GM21825 (cell line): ENCODE results near the gene CTU2.
A peak's percentile ranks its signal among the peaks of the same experiment; 100 is the strongest.

Experiments
- ATAC-seq: cut with Tn5 transposase; IDR thresholded peaks from one replicate; pipeline ENCODE4 v1.9.1; 2021; ENCODE audit warnings: mild to moderate bottlenecking, moderate library complexity; ENCODE audit not compliant: unreplicated experiment

The CTU2 gene

GRCh38 chr16:88695753-88696152, 10.6 kb upstream of the CTU2 start:
- no peak for ATAC-seq

GRCh38 chr16:88696441-88696840, 9.9 kb upstream of the CTU2 start:
- ATAC-seq, result no peak

GRCh38 chr16:88697116-88697830, 9.0 kb upstream of the CTU2 start:
- no peak for ATAC-seq

GRCh38 chr16:88697831-88698615, 8.3 kb upstream of the CTU2 start:
- no peak for ATAC-seq

GRCh38 chr16:88698646-88699045, 7.7 kb upstream of the CTU2 start:
- no peak for ATAC-seq

- no peak for ATAC-seq
Observed at GRCh38 chr16:88699180-88699579, 7.1 kb upstream of the CTU2 start.

- ATAC-seq, result no peak
Observed at GRCh38 chr16:88700322-88700635, 6.0 kb upstream of the CTU2 start.

GRCh38 chr16:88700636-88701482, 5.4 kb upstream of the CTU2 start:
- peak; percentile 50 for ATAC-seq

- no peak for ATAC-seq
Observed at GRCh38 chr16:88701581-88702370, 4.5 kb upstream of the CTU2 start.

- no peak for ATAC-seq
Observed at GRCh38 chr16:88702371-88703210, 3.7 kb upstream of the CTU2 start.

GRCh38 chr16:88703486-88704309, 2.6 kb upstream of the CTU2 start:
- no peak for ATAC-seq

- no peak for ATAC-seq
Observed at GRCh38 chr16:88705076-88705684, 1.1 kb upstream of the CTU2 start.

GRCh38 chr16:88705801-88706228, 488 bp upstream of the CTU2 start:
- ATAC-seq, result peak; percentile 5

GRCh38 chr16:88706965-88707826, 893 bp downstream of the CTU2 start:
- no peak for ATAC-seq

- ATAC-seq, result no peak
Observed at GRCh38 chr16:88710556-88710955, 4.3 kb downstream of the CTU2 start.

GRCh38 chr16:88711750-88712340, 5.5 kb downstream of the CTU2 start:
- ATAC-seq, result no peak

GRCh38 chr16:88712362-88712979, 6.2 kb downstream of the CTU2 start:
- no peak for ATAC-seq
